ENCODE measurements around the gene SUCLG1.
"Not testable (repeated sequence)": the region's sequence is repeated elsewhere in the genome, so short reads cannot be mapped to it uniquely, and the experiment has no call there.

Gene SUCLG1

GRCh38 chr2:84459018-84459943, at the start of gene SUCLG1:
TSS of gene SUCLG1 (minus strand) at chr2:84459280. CDS start at chr2:84459269, 11 bp downstream.
- DNase-seq = peak; percentile 7 to 78

- no peak for DNase-seq
These were observed 39.2 kb upstream of the SUCLG1 start for GRCh38 chr2:84498150-84498799.

GRCh38 chr2:84497285-84497684, 38.2 kb upstream of the SUCLG1 start:
- DNase-seq = no peak

- DNase-seq = no peak
These were observed 37.3 kb upstream of the SUCLG1 start for GRCh38 chr2:84496386-84496785.

- peak in 1 of 2 experiments; percentile 1 for DNase-seq
These were observed 36.6 kb upstream of the SUCLG1 start for GRCh38 chr2:84495539-84496146.

- DNase-seq = no peak
These were observed 35.0 kb upstream of the SUCLG1 start for GRCh38 chr2:84494070-84494469.

- no peak for DNase-seq
These were observed 34.4 kb upstream of the SUCLG1 start for GRCh38 chr2:84493514-84493913.

GRCh38 chr2:84492571-84492970, 33.5 kb upstream of the SUCLG1 start:
- DNase-seq = no peak

GRCh38 chr2:84491741-84492140, 32.7 kb upstream of the SUCLG1 start:
- DNase-seq = no peak

- no peak for DNase-seq
These were observed 32.2 kb upstream of the SUCLG1 start for GRCh38 chr2:84491256-84491655.

- no peak for DNase-seq
These were observed 28.4 kb upstream of the SUCLG1 start for GRCh38 chr2:84487298-84487996.

- DNase-seq = no peak
These were observed 27.5 kb upstream of the SUCLG1 start for GRCh38 chr2:84486441-84487115.

- DNase-seq = no peak
These were observed 24.2 kb upstream of the SUCLG1 start for GRCh38 chr2:84483320-84483719.

- no peak for DNase-seq
These were observed 23.5 kb upstream of the SUCLG1 start for GRCh38 chr2:84482603-84483002.

- DNase-seq = no peak
These were observed 22.6 kb upstream of the SUCLG1 start for GRCh38 chr2:84481702-84482101.

GRCh38 chr2:84478867-84479266, 19.8 kb upstream of the SUCLG1 start:
- DNase-seq = no peak

GRCh38 chr2:84477886-84478285, 18.8 kb upstream of the SUCLG1 start:
- DNase-seq = no peak

GRCh38 chr2:84474176-84474575, 15.1 kb upstream of the SUCLG1 start:
- no peak for DNase-seq

GRCh38 chr2:84472856-84473565, 13.9 kb upstream of the SUCLG1 start:
- no peak for DNase-seq

- not testable (repeated sequence) for DNase-seq
These were observed 13.3 kb upstream of the SUCLG1 start for GRCh38 chr2:84472423-84472822.

- DNase-seq = no peak
These were observed 8.3 kb upstream of the SUCLG1 start for GRCh38 chr2:84467389-84467788.

- no peak for DNase-seq
These were observed 2.2 kb upstream of the SUCLG1 start for GRCh38 chr2:84461310-84461709.
